Midbrain (tissue), 1 donor: ENCODE data around the gene PRM1.
"Not testable (repeated sequence)": the region's sequence is repeated elsewhere in the genome, so short reads cannot be mapped to it uniquely, and the experiment has no call there.

Experiments
- DNase-seq: peaks from one replicate; lab custom pipeline; 2025; lab: John Stamatoyannopoulos, UW

Gene PRM1

GRCh38 chr16:11314309-11314894 lies 33.3 kb upstream of the PRM1 start:
- no peak for DNase-seq

- no peak for DNase-seq
Observed at GRCh38 chr16:11313493-11314308, 32.6 kb upstream of the PRM1 start.

- DNase-seq = no peak
Observed at GRCh38 chr16:11312718-11313492, 31.8 kb upstream of the PRM1 start.

GRCh38 chr16:11310997-11311561 lies 29.9 kb upstream of the PRM1 start:
- DNase-seq = no peak

GRCh38 chr16:11310634-11310977 lies 29.5 kb upstream of the PRM1 start:
- no peak for DNase-seq

- no peak for DNase-seq
Observed at GRCh38 chr16:11309895-11310633, 28.9 kb upstream of the PRM1 start.

GRCh38 chr16:11308493-11309283 lies 27.6 kb upstream of the PRM1 start:
- no peak for DNase-seq

GRCh38 chr16:11307639-11308492 lies 26.7 kb upstream of the PRM1 start:
- DNase-seq = no peak

- DNase-seq = no peak
Observed at GRCh38 chr16:11306997-11307638, 26.0 kb upstream of the PRM1 start.

GRCh38 chr16:11306381-11306780 lies 25.3 kb upstream of the PRM1 start:
- no peak for DNase-seq

- DNase-seq = no peak
Observed at GRCh38 chr16:11303405-11304138, 22.4 kb upstream of the PRM1 start.

GRCh38 chr16:11302977-11303376 lies 21.8 kb upstream of the PRM1 start:
- DNase-seq = no peak

GRCh38 chr16:11301645-11302501 lies 20.7 kb upstream of the PRM1 start:
- no peak for DNase-seq

GRCh38 chr16:11300560-11300892 lies 19.4 kb upstream of the PRM1 start:
- DNase-seq = no peak

GRCh38 chr16:11299865-11300559 lies 18.9 kb upstream of the PRM1 start:
- no peak for DNase-seq

- DNase-seq = not testable (repeated sequence)
Observed at GRCh38 chr16:11298950-11299547, 17.9 kb upstream of the PRM1 start.
